Panc1 (cell line): ENCODE measurements around the gene HEMK1. TPM values are rescaled to one million over a fixed set of nuclear protein-coding genes. Genes with fewer than 3 reads are reported as not detected.

Experiments used
- ATAC-seq: fragments of 200-7000 bp; cut with Tn5 transposase; 2 replicates; pipeline ENCODE4 v1.9.1; 2020; ENCODE audit warnings: mild to moderate bottlenecking, moderate library complexity
- BruUV-seq: library from RNA; stranded (reverse); fragments of 400-500 nt; replicated peaks from 2 replicates; lab custom pipeline; 2021; lab: Mats Ljungman, UMichigan
- CTCF ChIA-PET: fragments of 300-600 bp; sonication (Branson Sonifier 250); formaldehyde crosslinking; loops from one replicate; lab custom pipeline; 2022; ENCODE audit warnings: antibody characterized with exemption; lab: Charles Lee
- POLR2A ChIA-PET: fragments of 300-600 bp; sonication (Branson Sonifier 250); formaldehyde crosslinking; loops from one replicate; lab custom pipeline; 2022; ENCODE audit warnings: antibody characterized with exemption; lab: Charles Lee
- DNase-seq: peaks from one replicate; pipeline ENCODE4 v3.0.0-alpha.2; 2010; ENCODE audit warnings: low read depth, low spot score
- H3K27ac ChIP-seq: 2 replicates; pipeline ENCODE4 v1.5.1; 2011; ENCODE audit warnings: mild to moderate bottlenecking, low read length, inconsistent platforms
- H3K27me3 ChIP-seq: fragments of 200-500 bp; sonication (Bioruptor generic); 2 replicates; pipeline ENCODE4 v1.6.0; 2014; ENCODE audit warnings: low read length, inconsistent platforms; ENCODE audit not compliant: control insufficient read depth, insufficient read depth
- H3K36me3 ChIP-seq: fragments of 200-500 bp; sonication (Bioruptor generic); 2 replicates; pipeline ENCODE4 v1.5.1; 2014; ENCODE audit warnings: inconsistent platforms, mild to moderate bottlenecking, low read length, moderate library complexity; ENCODE audit not compliant: control insufficient read depth, insufficient read depth
- H3K4me1 ChIP-seq: 2 replicates; pipeline ENCODE4 v1.5.1; 2011; ENCODE audit warnings: inconsistent platforms, mild to moderate bottlenecking, low read length, moderate library complexity; ENCODE audit not compliant: control insufficient read depth, insufficient read depth
- H3K4me3 ChIP-seq, 2 experiments: 2 replicates each; pipeline ENCODE4 v1.5.1; 2011 to 2012; ENCODE audit warnings: low read depth in 2 of 2, low read length in 2 of 2, mild to moderate bottlenecking in 2 of 2, inconsistent platforms in 1 of 2, moderate library complexity in 1 of 2
- H3K9me3 ChIP-seq: fragments of 200-500 bp; sonication (Bioruptor generic); 2 replicates; pipeline ENCODE4 v1.5.1; 2014; ENCODE audit warnings: low read depth, mild to moderate bottlenecking, inconsistent platforms, low read length, moderate library complexity; ENCODE audit not compliant: control insufficient read depth, insufficient read depth
- CTCF ChIP-seq: fragments of 450-650 bp; IDR thresholded peaks from 2 replicates; pipeline ENCODE4 v1.5.1; 2017; ENCODE audit warnings: mild to moderate bottlenecking
- POLR2AphosphoS5 ChIP-seq: IDR thresholded peaks from 2 replicates; pipeline ENCODE4 v1.6.1; 2012; ENCODE audit warnings: mild to moderate bottlenecking, low read depth, low read length, moderate library complexity
- REST ChIP-seq, 2 experiments: IDR thresholded peaks; 2 replicates each; pipeline ENCODE4 v1.6.1; 2011 to 2012; ENCODE audit warnings: low read depth in 2 of 2, control low read depth in 1 of 2, low read length in 1 of 2, mild to moderate bottlenecking in 1 of 2, moderate library complexity in 1 of 2; ENCODE audit not compliant: insufficient read depth in 1 of 2
- SIN3A ChIP-seq: IDR thresholded peaks from 2 replicates; pipeline ENCODE4 v1.6.1; 2012; ENCODE audit warnings: low read depth, mild to moderate bottlenecking, low read length, moderate library complexity, borderline replicate concordance; ENCODE audit not compliant: insufficient read depth
- TCF7L2 ChIP-seq: IDR thresholded peaks from 2 replicates; pipeline ENCODE4 v1.6.1; 2011; ENCODE audit warnings: mild to moderate bottlenecking, low read depth, low read length, inconsistent platforms
- in situ Hi-C: cut with HindIII; loops from 2 replicates; pipeline ENCODE4 v1.10.0; 2016; ENCODE audit warnings: low sequenced_read_pairs, low pct_unique_long_range_greater_than_20kb
- intact Hi-C: fragments of 100-400 bp; cut with micrococcal nuclease; formaldehyde crosslinking; loops from one replicate; pipeline ENCODE4 v1.10.0; 2022; ENCODE audit not compliant: unreplicated experiment
- total RNA-seq: library from RNA; stranded (reverse); gene quantifications from one replicate; pipeline ENCODE4 v1.2.1, GENCODE V29; 2021; ENCODE audit not compliant: unreplicated experiment

The HEMK1 gene
- total RNA-seq, 1 experiment from 2014 or later: 12.1 TPM

- POLR2A ChIA-PET: no interaction called here
- TF ChIP-seq POLR2AphosphoS5 (no peak), SIN3A (no peak), REST (IDR thresholded peaks at IDR 0.05; ENCODE audit: insufficient read depth in 1 of 2, low read depth in 2 of 2, low read length in 1 of 2) (no peak), TCF7L2 (no peak)
- no TSS peak for BruUV-seq
- no peak overlapping the region for H3K4me3 ChIP-seq
- CTCF ChIA-PET: no interaction called here
- ATAC-seq (no peak), DNase-seq (no peak)
- no peaks in the 10 kb centered on the region for H3K4me1 ChIP-seq
- H3K27me3 ChIP-seq: no peaks in the 10 kb centered on the region
- H3K27ac ChIP-seq: no peak overlapping the region
- in situ Hi-C loops (no loop called here), intact Hi-C loops (no loop called here)
- no peaks in the 10 kb centered on the region for H3K36me3 ChIP-seq
- no peaks in the 10 kb centered on the region for H3K9me3 ChIP-seq
These were observed 75.2 kb downstream of the HEMK1 start for GRCh38 chr3:50644561-50644960.

GRCh38 chr3:50645378-50645777, 76.1 kb downstream of the HEMK1 start:
- TF ChIP-seq REST (IDR thresholded peaks at IDR 0.05; ENCODE audit: insufficient read depth in 1 of 2, low read depth in 2 of 2, low read length in 1 of 2) (no peak), SIN3A (no peak), TCF7L2 (no peak), POLR2AphosphoS5 (no peak), CTCF (no peak)
- no peaks in the 10 kb centered on the region for H3K9me3 ChIP-seq
- no peak overlapping the region for H3K27ac ChIP-seq
- DNase-seq: no peak
- H3K27me3 ChIP-seq: no peaks in the 10 kb centered on the region
- H3K4me1 ChIP-seq: no peaks in the 10 kb centered on the region
- intact Hi-C loops (no loop called here), in situ Hi-C loops (no loop called here)
- no TSS peak for BruUV-seq
- H3K4me3 ChIP-seq: no peak overlapping the region
- CTCF ChIA-PET: no interaction called here
- H3K36me3 ChIP-seq: no peaks in the 10 kb centered on the region
- no peak for ATAC-seq
- POLR2A ChIA-PET: no interaction called here

Other genes with a start within 250 kb of the HEMK1 start
- gene HYAL2, start 246.8 kb upstream of the HEMK1 start, total RNA-seq: 41.5 TPM
- gene TUSC2, start 241.3 kb upstream of the HEMK1 start, total RNA-seq: 35.3 TPM
- 17.4 TPM for gene RASSF1, start 228.7 kb upstream of the HEMK1 start, total RNA-seq
- gene ZMYND10, start 223.8 kb upstream of the HEMK1 start, total RNA-seq: 3.6 TPM
- gene NPRL2, start 218.7 kb upstream of the HEMK1 start, total RNA-seq: 14.6 TPM
- 27.5 TPM for gene CYB561D2, start 218.7 kb upstream of the HEMK1 start, total RNA-seq
- gene TMEM115, start 210.0 kb upstream of the HEMK1 start, total RNA-seq: 30.2 TPM
- gene CACNA2D2, start 65.9 kb upstream of the HEMK1 start, total RNA-seq: 0.59 TPM
- 5.0 TPM for gene C3orf18, start 1.8 kb upstream of the HEMK1 start, total RNA-seq
- gene CISH, start 42.3 kb downstream of the HEMK1 start, total RNA-seq: 0.57 TPM
- 14.8 TPM for gene MAPKAPK3, start 47.6 kb downstream of the HEMK1 start, total RNA-seq
- 0.21 TPM for gene DOCK3, start 105.4 kb downstream of the HEMK1 start, total RNA-seq